HCT116 (cell line): Measurements from ENCODE around the gene MRAS. TPM values are rescaled to one million over a fixed set of nuclear protein-coding genes. Genes with fewer than 3 reads are reported as not detected.

Experiments used
- ATAC-seq: fragments of 200-7000 bp; cut with Tn5 transposase; 2 replicates; pipeline ENCODE4 v1.9.1; 2020; ENCODE audit warnings: mild to moderate bottlenecking, moderate library complexity
- BruUV-seq: library from RNA; stranded (reverse); fragments of 400-500 nt; replicated peaks from 2 replicates; lab custom pipeline; 2021; lab: Mats Ljungman, UMichigan
- CTCF ChIA-PET: fragments of 300-600 bp; sonication (Branson Sonifier 250); formaldehyde crosslinking; loops from one replicate; lab custom pipeline; 2021; ENCODE audit warnings: antibody characterized with exemption; lab: Charles Lee
- POLR2A ChIA-PET: fragments of 300-600, 350-600 bp; sonication (Branson Sonifier 250); formaldehyde crosslinking; loops from one replicate; lab custom pipeline; 2021; ENCODE audit warnings: antibody characterized with exemption; lab: Charles Lee
- RAD21 ChIA-PET, 2 experiments: fragments of 300-600 bp; sonication (Branson Sonifier 250); formaldehyde crosslinking; loops; one replicate each; lab custom pipeline; 2023; ENCODE audit warnings: low total read pairs in 2 of 2; ENCODE audit not compliant: uncharacterized antibody in 2 of 2, unreplicated experiment in 2 of 2, low non-redundant PET in 1 of 2; lab: Charles Lee
- DNase-seq: peaks from one replicate; pipeline ENCODE4 v3.0.0-alpha.2; 2010; ENCODE audit warnings: low read depth, low spot score
- H2AFZ ChIP-seq: fragments of 200-600 bp; shearing (Covaris generic), sonication (generic); 2 replicates; pipeline ENCODE4 v1.6.1; 2017; ENCODE audit warnings: low read depth, mixed run types, mixed read lengths, antibody characterized with exemption, low read length; ENCODE audit not compliant: poor library complexity, severe bottlenecking
- H3K27ac ChIP-seq: 2 replicates; pipeline ENCODE4 v1.5.1; 2012; ENCODE audit warnings: low read depth, low read length
- H3K27me3 ChIP-seq: fragments of 200-600 bp; sonication (generic); 2 replicates; pipeline ENCODE4 v1.6.1; 2016; ENCODE audit warnings: mixed run types, low read length, mixed read lengths; ENCODE audit not compliant: insufficient read depth
- H3K36me3 ChIP-seq, 2 experiments: fragments of 200-500 bp in 1 of 2; fragments of 200-600 bp in 1 of 2; sonication (Bioruptor generic) in 1 of 2; sonication (generic) in 1 of 2; 2 replicates each; pipeline versions ENCODE4 v1.5.1 to v1.6.1; 2014 to 2016; ENCODE audit warnings: low read length in 2 of 2, inconsistent platforms in 1 of 2, mixed read lengths in 1 of 2, mixed run types in 1 of 2; ENCODE audit not compliant: insufficient read depth in 2 of 2, control insufficient read depth in 1 of 2
- H3K4me1 ChIP-seq, 2 experiments: fragments of 200-600 bp in 1 of 2; sonication (generic) in 1 of 2; 2 replicates each; pipeline versions ENCODE4 v1.5.1 to v1.6.1; 2012 to 2017; ENCODE audit warnings: low read length in 2 of 2, inconsistent platforms in 1 of 2, mild to moderate bottlenecking in 1 of 2, mixed read lengths in 1 of 2, mixed run types in 1 of 2, moderate library complexity in 1 of 2; ENCODE audit not compliant: insufficient read depth in 2 of 2, control insufficient read depth in 1 of 2
- H3K4me2 ChIP-seq: fragments of 200-600 bp; sonication (generic); 2 replicates; pipeline ENCODE4 v1.6.1; 2017; ENCODE audit warnings: mixed run types, low read length, mixed read lengths
- H3K4me3 ChIP-seq, 2 experiments: fragments of 200-600 bp in 1 of 2; sonication (generic) in 1 of 2; replicated peaks in 1 of 2; 2 replicates each; pipeline ENCODE4 v1.5.1; 2011 to 2016; ENCODE audit warnings: low read length in 2 of 2, control low read depth in 1 of 2, low read depth in 1 of 2, mild to moderate bottlenecking in 1 of 2, mixed read lengths in 1 of 2, mixed run types in 1 of 2
- H3K79me2 ChIP-seq: fragments of 200-600 bp; sonication (generic); 2 replicates; pipeline ENCODE4 v1.6.1; 2017; ENCODE audit warnings: mild to moderate bottlenecking, mixed run types, low read length, moderate library complexity, mixed read lengths; ENCODE audit not compliant: insufficient read depth
- H3K9ac ChIP-seq: fragments of 200-600 bp; sonication (generic); 2 replicates; pipeline ENCODE4 v1.6.1; 2016; ENCODE audit warnings: low read length, mixed read lengths
- H3K9me2 ChIP-seq: fragments of 200-600 bp; sonication (generic), shearing (Covaris generic); 2 replicates; pipeline ENCODE4 v1.6.1; 2017; ENCODE audit warnings: mixed run types, mild to moderate bottlenecking, moderate library complexity; ENCODE audit not compliant: insufficient read depth
- H3K9me3 ChIP-seq, 2 experiments: fragments of 200-500 bp in 1 of 2; fragments of 200-600 bp in 1 of 2; sonication (Bioruptor generic) in 1 of 2; sonication (generic) in 1 of 2; 2 replicates each; pipeline ENCODE4 v1.6.1; 2014 to 2017; ENCODE audit warnings: low read length in 2 of 2, mixed read lengths in 2 of 2, inconsistent platforms in 1 of 2, low read depth in 1 of 2, mild to moderate bottlenecking in 1 of 2, mixed run types in 1 of 2, moderate library complexity in 1 of 2; ENCODE audit not compliant: control insufficient read depth in 1 of 2, insufficient read depth in 1 of 2
- H4K20me1 ChIP-seq: fragments of 200-600 bp; sonication (generic), shearing (Covaris generic); 2 replicates; pipeline ENCODE4 v1.6.1; 2017; ENCODE audit warnings: mixed run types, mild to moderate bottlenecking, moderate library complexity; ENCODE audit not compliant: insufficient read depth
- CTCF ChIP-seq, 3 experiments: fragments of 200-600 bp in 1 of 3; sonication (generic) in 1 of 3; IDR thresholded peaks in 2 of 3; conservative IDR thresholded peaks in 1 of 3; 2 replicates each; pipeline ENCODE4 v1.5.1; 2012 to 2017; ENCODE audit warnings: low read depth in 2 of 3, low read length in 2 of 3, antibody characterized with exemption in 1 of 3, borderline replicate concordance in 1 of 3, control low read depth in 1 of 3, mild to moderate bottlenecking in 1 of 3, mixed read lengths in 1 of 3, mixed run types in 1 of 3, moderate library complexity in 1 of 3; ENCODE audit not compliant: insufficient read depth in 1 of 3
- EZH2phosphoT487 ChIP-seq: fragments of 200-600 bp; IDR thresholded peaks from 2 replicates; pipeline ENCODE4 v1.6.1; 2018; ENCODE audit warnings: antibody characterized with exemption, borderline replicate concordance
- FOSL1 ChIP-seq: IDR thresholded peaks from 2 replicates; pipeline ENCODE4 v1.6.1; 2012; ENCODE audit warnings: low read depth
- JUND ChIP-seq: IDR thresholded peaks from 2 replicates; pipeline ENCODE4 v1.6.1; 2012
- POLR2A ChIP-seq: IDR thresholded peaks from 2 replicates; pipeline ENCODE4 v1.7.0; 2011; ENCODE audit warnings: borderline replicate concordance; ENCODE audit not compliant: insufficient read depth, insufficient read length; ENCODE audit errors: extremely low read depth
- RAD21 ChIP-seq: IDR thresholded peaks from 2 replicates; pipeline ENCODE4 v1.6.1; 2012; ENCODE audit warnings: low read depth, mild to moderate bottlenecking
- REST ChIP-seq: IDR thresholded peaks from 2 replicates; pipeline ENCODE4 v1.6.1; 2012; ENCODE audit warnings: low read depth
- SP1 ChIP-seq: IDR thresholded peaks from 2 replicates; pipeline ENCODE4 v1.6.1; 2012; ENCODE audit warnings: low read depth
- SRF ChIP-seq: IDR thresholded peaks from 2 replicates; pipeline ENCODE4 v1.6.1; 2012; ENCODE audit warnings: low read depth
- YY1 ChIP-seq: IDR thresholded peaks from 2 replicates; pipeline ENCODE4 v1.6.1; 2011; ENCODE audit warnings: low read length, low read depth, moderate library complexity, mild to moderate bottlenecking; ENCODE audit not compliant: insufficient replicate concordance; ENCODE audit errors: extremely low read depth
- ZBTB33 ChIP-seq: IDR thresholded peaks from 2 replicates; pipeline ENCODE4 v1.6.1; 2011; ENCODE audit warnings: mild to moderate bottlenecking, low read length, moderate library complexity; ENCODE audit not compliant: insufficient replicate concordance; ENCODE audit errors: extremely low read depth
- ZFX ChIP-seq: fragments of 450-650 bp; IDR thresholded peaks from 2 replicates; pipeline ENCODE4 v1.6.1; 2017
- intact Hi-C: fragments of 100-400 bp; cut with micrococcal nuclease; formaldehyde crosslinking; loops from 2 replicates; pipeline ENCODE4 v1.10.0; 2022
- total RNA-seq: library from RNA; stranded (reverse); gene quantifications from one replicate; pipeline ENCODE4 v1.2.1, GENCODE V29; 2021; ENCODE audit not compliant: unreplicated experiment

The MRAS gene
- total RNA-seq, 1 experiment from 2014 or later = 13.5 TPM

- intact Hi-C loops = loop anchor here (1.0 kb wide), 2 partner anchors 67 to 218 kb away; no protein-coding TSS in a partner anchor
- Histone ChIP-seq H3K9me2 (no peaks in the 10 kb centered on the region), H3K4me1 (no peaks in the 10 kb centered on the region), H3K27ac (no peak overlapping the region), H3K4me3 (no peak overlapping the region), H3K79me2 (no peaks in the 10 kb centered on the region), H3K4me2 (no peak overlapping the region), H3K9ac (no peak overlapping the region), H3K9me3 (no peaks in the 10 kb centered on the region), H4K20me1 (no peaks in the 10 kb centered on the region), H2AFZ (no peak overlapping the region), H3K27me3 (no peaks in the 10 kb centered on the region), H3K36me3 (no peaks in the 10 kb centered on the region)
- CTCF ChIA-PET = no interaction called here
- POLR2A ChIA-PET = no interaction called here
- no TSS peak for BruUV-seq
- DNase-seq = no peak
- TF ChIP-seq EZH2phosphoT487 (no peak), REST (no peak), ZBTB33 (no peak), JUND (no peak), YY1 (no peak), ZFX (no peak), FOSL1 (no peak), RAD21 (no peak), SRF (no peak), POLR2A (no peak), SP1 (no peak), CTCF (IDR thresholded peaks at IDR 0.05 in 2 of 3, conservative IDR thresholded peaks at IDR 0.05 in 1 of 3; ENCODE audit: borderline replicate concordance in 1 of 3, insufficient read depth in 1 of 3, low read depth in 2 of 3, low read length in 2 of 3) (no peak)
- RAD21 ChIA-PET = no interaction called here
- no peak for ATAC-seq
These were observed 50.6 kb downstream of the MRAS start for GRCh38 chr3:138398791-138399575.
